GM21737 (cell line): ENCODE measurements around the gene DUSP8.
"Not testable (repeated sequence)": the region's sequence is repeated elsewhere in the genome, so short reads cannot be mapped to it uniquely, and the experiment has no call there.

Experiments used
- ATAC-seq: cut with Tn5 transposase; IDR thresholded peaks from one replicate; pipeline ENCODE4 v1.9.1; 2021; ENCODE audit warnings: mild to moderate bottlenecking, moderate library complexity; ENCODE audit not compliant: unreplicated experiment

Gene DUSP8

GRCh38 chr11:1516273-1517067 is 55.6 kb downstream of the DUSP8 start:
- no peak for ATAC-seq

- no peak for ATAC-seq
These were observed 56.7 kb downstream of the DUSP8 start for GRCh38 chr11:1515082-1516060.

- no peak for ATAC-seq
These were observed 57.6 kb downstream of the DUSP8 start for GRCh38 chr11:1514336-1515061.

GRCh38 chr11:1513326-1514296 is 58.5 kb downstream of the DUSP8 start:
- no peak for ATAC-seq

GRCh38 chr11:1512531-1513258 is 59.4 kb downstream of the DUSP8 start:
- not testable (repeated sequence) for ATAC-seq

- no peak for ATAC-seq
These were observed 60.1 kb downstream of the DUSP8 start for GRCh38 chr11:1511937-1512496.

- ATAC-seq: no peak
These were observed 61.1 kb downstream of the DUSP8 start for GRCh38 chr11:1510928-1511327.

GRCh38 chr11:1510351-1510750 is 61.7 kb downstream of the DUSP8 start:
- ATAC-seq: not testable (repeated sequence)

GRCh38 chr11:1509626-1510255 is 62.3 kb downstream of the DUSP8 start:
- no peak for ATAC-seq

GRCh38 chr11:1508986-1509385 is 63.1 kb downstream of the DUSP8 start:
- ATAC-seq: no peak

GRCh38 chr11:1508491-1508891 is 63.6 kb downstream of the DUSP8 start:
- no peak for ATAC-seq

- no peak for ATAC-seq
These were observed 64.5 kb downstream of the DUSP8 start for GRCh38 chr11:1507381-1508140.

- ATAC-seq: no peak
These were observed 65.1 kb downstream of the DUSP8 start for GRCh38 chr11:1506981-1507380.

GRCh38 chr11:1505480-1505879 is 66.6 kb downstream of the DUSP8 start:
- no peak for ATAC-seq

GRCh38 chr11:1504581-1505290 is 67.3 kb downstream of the DUSP8 start:
- no peak for ATAC-seq

GRCh38 chr11:1504138-1504537 is 67.9 kb downstream of the DUSP8 start:
- ATAC-seq: no peak
